Stimulated activated CD4-positive, alpha-beta T cell treated with anti-CD3 and anti-CD28 coated beads, Interleukin-4, amount 100 ng/mL, for 1 hour (primary cell): ENCODE measurements around the gene PFDN1.

Source experiments
- DNase-seq: peaks from one replicate; pipeline ENCODE4 v3.0.0-alpha.2; 2020

PFDN1 gene

DNA sequence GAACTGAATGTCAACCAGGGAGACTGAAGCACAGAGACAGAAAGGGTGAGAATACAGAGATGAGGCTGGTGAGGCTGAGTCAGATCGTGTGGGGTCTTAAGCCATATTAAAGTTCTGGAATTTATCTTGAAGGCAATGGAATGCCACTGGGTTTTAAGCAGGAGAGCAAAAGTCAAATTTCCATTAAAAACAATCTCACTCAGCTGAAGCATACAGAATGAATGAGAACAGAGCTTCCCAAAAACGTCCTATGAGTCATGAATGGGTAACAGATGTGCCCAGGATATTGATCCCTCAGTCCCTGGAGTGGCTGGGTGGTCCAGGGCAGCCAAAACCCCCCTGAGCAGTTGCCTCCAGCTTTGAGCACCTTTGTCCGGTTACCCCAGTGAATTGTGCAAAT lies 44.9 kb downstream of the PFDN1 start:
- DNase-seq: no peak

GRCh38 chr5:140256726-140257125 lies 46.2 kb downstream of the PFDN1 start:
- DNase-seq: no peak

- DNase-seq: no peak
Observed at GRCh38 chr5:140255460-140256157, 47.3 kb downstream of the PFDN1 start.

- DNase-seq: no peak
Observed at GRCh38 chr5:140253985-140254384, 48.9 kb downstream of the PFDN1 start.

DNA sequence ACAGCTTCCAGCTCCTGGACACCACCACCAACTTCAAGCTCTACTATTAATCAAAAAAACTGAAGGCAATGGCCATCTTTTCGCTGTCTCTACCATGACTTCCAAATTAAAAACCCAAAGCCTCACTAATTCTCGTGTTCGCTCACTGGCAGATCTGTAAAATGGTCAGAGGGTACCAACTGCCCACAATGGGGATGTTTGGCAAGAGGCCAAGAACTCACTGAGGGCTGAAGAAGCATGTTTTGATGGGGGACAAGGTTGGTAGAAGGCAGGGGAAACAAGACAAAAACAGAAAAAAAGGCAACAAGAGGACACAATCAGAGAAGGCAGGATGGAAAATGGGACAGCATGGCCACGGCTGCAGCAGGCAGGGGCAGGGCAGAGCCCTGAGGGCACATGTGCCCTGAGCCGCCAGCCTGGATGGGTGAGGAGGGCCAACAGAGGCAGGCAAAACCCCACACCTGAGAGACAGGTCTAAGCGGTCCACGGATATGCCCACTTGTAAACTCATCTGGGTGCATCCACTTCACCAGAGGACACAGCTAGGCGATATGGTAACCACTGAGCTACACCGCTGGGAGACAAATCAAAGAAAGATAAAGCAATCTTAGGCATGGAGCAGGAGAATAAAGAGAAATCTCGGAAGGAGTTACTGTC lies 50.3 kb downstream of the PFDN1 start:
- no peak for DNase-seq

DNA sequence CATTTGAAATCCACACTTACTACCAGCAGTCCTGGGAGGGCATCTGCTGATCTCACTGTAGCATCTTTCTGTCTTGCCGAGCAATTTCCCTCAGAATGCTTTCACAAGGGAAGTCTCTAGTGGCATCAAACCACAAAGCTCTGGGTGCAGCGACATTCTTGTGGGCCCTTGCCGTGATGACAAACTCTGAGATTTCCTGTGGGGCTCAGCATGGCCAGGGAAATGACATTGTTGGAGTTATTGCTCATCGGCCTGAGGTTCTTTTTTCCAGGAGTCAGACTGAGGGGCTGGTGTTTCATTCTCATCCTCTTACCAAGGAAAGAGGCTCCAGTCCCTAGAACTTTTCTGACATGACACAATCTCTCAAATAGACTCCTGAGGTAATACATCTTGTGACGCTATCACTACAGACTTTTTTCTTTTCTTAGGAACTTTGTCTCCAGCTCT lies 51.4 kb downstream of the PFDN1 start:
- peak; percentile 39 for DNase-seq

DNA sequence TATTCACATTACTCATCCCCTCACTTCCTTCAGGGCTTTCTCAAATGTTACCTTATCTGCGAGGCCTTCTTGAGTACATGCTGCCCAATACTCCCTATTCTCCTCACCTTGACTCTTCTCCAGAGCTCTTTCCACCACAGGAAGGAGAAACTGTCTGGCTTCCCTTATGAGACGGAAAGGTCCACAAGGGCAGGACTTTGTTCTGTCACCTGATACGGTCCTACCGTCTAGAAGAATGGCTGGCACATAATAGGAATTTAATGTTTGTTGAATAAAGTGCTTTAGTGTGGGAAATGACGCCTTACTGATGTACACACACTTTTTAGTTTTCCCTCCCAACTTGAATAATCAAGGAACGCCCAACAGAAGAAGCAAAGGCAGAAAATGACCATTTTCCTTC lies 52.5 kb downstream of the PFDN1 start:
- DNase-seq: no peak

- no peak for DNase-seq
Observed at GRCh38 chr5:140249536-140249935, 53.4 kb downstream of the PFDN1 start.

- no peak for DNase-seq
Observed at GRCh38 chr5:140248414-140248813, 54.5 kb downstream of the PFDN1 start.

- no peak for DNase-seq
Observed at GRCh38 chr5:140246378-140247122, 56.4 kb downstream of the PFDN1 start.

- no peak for DNase-seq
Observed at GRCh38 chr5:140245926-140246325, 57.0 kb downstream of the PFDN1 start.

DNA sequence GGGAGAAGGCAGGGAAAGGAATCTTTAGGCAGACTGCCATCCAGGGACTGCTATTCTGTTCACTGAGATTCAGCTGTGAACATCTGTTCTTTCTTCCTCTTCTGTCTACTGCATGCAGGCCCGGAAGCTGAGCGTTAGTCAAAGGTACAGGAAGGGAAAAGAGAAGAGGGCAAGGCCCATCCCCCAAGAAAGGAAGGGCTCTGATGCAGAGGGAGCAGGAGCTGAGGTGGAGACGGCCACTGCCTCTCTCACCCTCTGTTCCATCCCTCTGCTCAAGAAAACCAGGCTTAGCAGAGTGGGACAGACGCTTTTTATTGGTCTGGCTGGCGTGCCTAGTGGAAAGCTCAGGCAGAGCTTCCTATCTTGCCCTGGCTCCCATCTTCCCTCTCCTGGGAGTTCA lies 57.6 kb downstream of the PFDN1 start:
- DNase-seq: no peak

- peak; percentile 81 for DNase-seq
Observed at GRCh38 chr5:140244525-140245025, 58.3 kb downstream of the PFDN1 start.

- no peak for DNase-seq
Observed at GRCh38 chr5:140243706-140244250, 59.1 kb downstream of the PFDN1 start.

DNA sequence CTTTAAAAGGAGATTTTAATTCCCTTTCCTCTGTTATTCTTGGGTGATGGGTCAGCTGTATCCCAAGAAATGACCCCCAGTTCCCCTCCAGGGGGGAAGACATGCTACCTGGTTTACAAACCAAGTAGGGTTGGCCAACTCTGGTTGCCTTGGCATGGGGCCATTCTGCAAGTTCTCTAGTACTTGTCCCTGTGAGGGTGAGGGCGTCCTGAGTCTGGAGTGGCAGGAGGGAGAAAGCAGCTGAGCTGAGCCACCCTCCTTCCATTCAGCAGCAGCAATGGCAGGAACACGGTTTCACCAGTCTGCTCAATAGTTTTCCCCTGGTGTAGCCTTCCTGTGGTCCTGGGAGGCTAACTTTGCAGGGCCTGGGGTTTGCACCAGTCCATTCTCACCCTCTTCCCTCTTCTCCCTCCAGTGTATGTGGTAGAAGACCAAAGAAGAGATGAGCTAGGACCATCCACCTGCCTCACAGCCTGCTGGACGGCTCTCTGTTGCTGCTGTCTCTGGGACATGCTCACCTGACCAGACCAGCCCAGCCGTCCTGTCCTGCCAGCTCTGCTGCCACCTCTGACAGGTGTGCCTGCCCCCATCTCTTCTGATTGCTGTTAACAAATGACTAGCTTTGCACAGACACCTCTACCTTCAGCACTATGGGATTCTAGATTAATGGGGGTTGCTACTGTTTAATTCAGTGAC lies 59.9 kb downstream of the PFDN1 start:
- DNase-seq: no peak

DNA sequence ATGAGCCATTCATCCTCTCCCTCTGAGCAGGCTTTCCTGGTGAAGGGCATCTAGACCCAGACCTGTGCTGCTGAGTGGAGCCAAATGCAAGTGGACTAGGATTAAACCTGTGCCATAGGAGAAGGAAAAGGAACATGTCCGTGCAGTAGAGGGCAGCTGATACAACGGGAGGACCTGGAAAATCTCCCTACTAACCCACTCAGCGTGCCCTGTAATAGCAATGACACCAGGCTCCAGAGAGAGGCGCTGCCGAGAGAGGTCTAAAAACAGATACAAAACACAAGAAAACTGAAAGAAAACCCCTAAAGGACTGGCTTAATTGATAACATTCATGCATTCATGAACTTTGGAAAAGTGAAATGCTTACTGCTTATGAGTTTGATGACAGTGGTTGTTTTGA lies 60.8 kb downstream of the PFDN1 start:
- DNase-seq: no peak

GRCh38 chr5:140240987-140241706 lies 61.8 kb downstream of the PFDN1 start:
- no peak for DNase-seq

GRCh38 chr5:140239939-140240700 lies 62.8 kb downstream of the PFDN1 start:
- peak; percentile 67 for DNase-seq

- no peak for DNase-seq
Observed at GRCh38 chr5:140239461-140239860, 63.4 kb downstream of the PFDN1 start.

DNA sequence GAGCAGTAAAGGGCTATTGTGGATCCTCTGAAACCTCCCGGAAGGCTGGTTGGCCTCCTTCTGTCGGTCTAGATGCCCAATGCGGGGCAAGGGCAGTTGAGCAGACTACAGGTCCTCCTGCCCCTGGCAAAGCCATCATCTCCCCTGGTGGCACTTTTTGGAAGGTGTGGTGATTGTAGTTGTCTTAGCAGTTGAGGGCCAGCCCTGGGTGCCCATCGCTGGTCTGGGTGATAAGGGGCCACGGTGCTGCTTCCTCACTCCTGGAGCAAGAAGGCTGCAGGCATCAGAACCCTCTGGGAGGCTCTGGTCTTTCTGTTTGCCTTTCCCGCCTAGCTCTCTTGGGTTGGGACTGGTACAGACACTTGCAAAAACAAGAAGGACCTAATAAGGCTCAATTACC lies 64.1 kb downstream of the PFDN1 start:
- DNase-seq: no peak

DNA sequence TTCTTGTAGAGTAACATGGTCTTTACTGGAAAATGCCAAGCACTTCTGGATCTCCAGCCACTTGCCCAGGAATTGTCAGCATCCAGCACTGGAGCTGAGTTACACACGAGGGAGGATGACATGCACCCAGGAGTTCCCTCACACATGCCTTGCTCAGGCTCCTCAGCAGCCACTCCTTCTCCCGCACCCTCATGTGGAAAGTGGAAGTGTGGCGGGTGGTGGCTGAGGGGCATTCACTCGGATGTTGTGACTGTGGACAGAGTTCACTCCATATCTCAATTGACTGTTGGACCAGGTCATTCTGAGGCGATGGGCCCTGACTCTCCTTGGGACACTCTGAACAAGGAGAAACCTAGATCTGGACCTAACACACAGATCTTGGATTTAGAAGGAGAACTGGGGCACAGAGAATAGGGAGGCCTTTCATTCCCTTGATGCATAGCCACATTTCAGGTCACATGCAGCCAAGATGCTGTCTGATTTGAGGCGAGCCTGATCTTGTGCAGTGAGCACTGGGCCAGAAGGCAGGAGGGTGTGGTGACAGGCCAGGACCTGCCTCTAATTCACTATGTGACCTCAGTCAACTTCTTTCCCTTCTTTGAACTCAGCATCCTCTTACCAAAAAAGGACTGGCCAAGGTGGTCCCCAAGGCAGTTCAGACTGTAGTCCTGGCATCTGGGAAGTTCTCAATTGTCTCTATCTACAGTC lies 65.9 kb downstream of the PFDN1 start:
- no peak for DNase-seq
